ENCODE data around the gene NCOA4.
A peak's percentile ranks its signal among the peaks of the same experiment; 100 is the strongest.
"Not testable (repeated sequence)": the region's sequence is repeated elsewhere in the genome, so short reads cannot be mapped to it uniquely, and the experiment has no call there.

Gene NCOA4

DNA sequence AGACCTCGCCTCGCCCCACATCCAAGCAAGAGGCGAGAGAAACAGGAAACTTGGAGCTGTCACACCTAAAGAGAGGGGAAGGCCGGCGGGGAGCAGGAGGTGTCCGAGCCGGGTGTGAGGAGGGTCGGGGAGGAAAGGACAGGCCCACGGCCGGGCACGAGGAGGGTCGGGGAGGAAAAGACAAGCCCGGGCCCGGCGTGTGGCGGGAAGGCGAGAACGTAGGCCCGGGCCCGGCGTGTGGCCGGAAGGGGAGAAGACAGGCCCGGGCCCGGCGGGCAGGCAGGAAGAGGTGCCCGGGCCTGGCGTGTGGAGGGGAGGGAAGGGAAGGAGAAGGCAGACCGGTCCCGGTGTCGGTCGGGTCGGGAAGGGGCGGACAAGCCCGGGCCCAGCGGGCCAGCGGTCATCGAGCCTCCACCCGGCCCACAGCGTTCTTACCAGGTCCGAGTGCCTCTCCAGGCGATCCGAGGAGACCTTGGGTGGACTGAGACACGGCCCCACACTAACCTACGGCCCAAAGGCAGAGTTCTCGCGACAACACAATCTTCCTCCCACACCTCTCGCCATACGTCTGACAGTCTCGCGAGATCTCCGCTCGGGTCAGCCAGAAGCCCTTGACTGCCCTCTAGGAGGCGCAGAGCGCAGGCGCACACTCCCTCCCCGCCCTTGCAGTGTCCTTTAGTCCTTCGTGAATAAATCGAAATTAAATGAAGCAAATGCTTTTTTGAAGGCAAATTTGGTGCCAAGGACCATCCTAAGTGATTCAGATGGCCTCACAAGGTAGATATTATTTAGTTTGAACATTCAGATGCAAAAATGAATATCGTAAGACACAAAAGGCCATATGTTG, at the start of gene NCOA4:
Gene NCOA4 (minus strand): TSS at position 533 of the 847 bp plus-strand sequence. CDS start 13,943 bp downstream, outside the sequence.
- DNase-seq (ENCODE audit: low spot score): peak; percentile 98

GRCh38 chr10:46079831-46080585, 49.6 kb upstream of the NCOA4 start:
- DNase-seq (ENCODE audit: low spot score): no peak

DNA sequence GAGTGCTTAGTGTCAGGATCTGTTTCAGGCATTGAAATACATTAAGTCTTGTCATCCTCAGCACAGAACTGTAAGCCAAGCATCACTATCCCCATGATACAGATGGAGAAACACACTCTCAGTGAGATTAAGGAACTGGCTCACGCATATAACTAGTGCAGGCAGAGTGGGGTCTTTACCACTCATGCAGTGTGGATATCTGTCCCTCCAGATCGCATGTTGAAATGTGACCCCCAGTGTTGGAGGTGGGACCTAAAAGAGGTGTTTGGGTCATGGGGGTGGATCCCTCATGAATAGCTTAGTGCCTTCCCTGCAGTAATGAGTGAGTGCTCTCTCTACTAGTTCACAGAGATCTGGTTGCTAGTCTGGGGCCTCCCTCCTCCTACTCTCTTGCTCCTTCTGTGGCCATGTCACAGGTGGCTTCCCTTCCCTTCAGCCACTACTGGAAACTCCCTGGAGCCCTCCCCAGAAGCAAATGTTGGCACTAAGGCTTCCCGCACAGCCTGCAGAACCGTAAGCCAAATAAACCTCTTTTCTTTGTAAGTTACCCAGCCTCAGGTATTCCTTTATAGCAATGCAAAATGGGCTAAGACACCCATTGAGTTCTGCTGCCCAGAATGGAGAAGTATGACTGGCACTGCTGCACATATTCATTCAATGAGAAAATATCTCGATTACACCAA, 47.4 kb upstream of the NCOA4 start:
- no peak for DNase-seq (ENCODE audit: low spot score)

DNA sequence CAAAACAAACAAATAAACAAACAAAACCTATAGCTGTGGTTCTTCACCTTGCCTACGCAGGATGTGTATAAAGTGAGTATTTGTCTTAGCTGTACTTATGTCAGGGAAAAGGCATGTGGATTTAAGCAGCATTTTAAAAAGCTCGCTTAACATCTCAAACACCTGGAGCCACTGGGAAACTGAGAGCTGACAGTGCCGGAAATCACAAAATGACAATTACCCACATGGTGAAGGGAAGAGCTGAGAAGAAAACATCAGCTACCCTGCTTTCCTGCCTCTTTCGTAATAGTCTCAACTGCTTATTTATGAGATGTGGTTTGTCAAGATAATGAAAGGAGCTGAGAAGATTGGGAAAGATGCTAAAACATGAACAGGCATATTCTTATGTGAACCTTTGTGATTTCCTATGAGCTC, 46.7 kb upstream of the NCOA4 start:
- no peak for DNase-seq (ENCODE audit: low spot score)

GRCh38 chr10:46075869-46076268, 45.4 kb upstream of the NCOA4 start:
- no peak for DNase-seq (ENCODE audit: low spot score)

GRCh38 chr10:46074196-46074946, 43.9 kb upstream of the NCOA4 start:
- no peak for DNase-seq (ENCODE audit: low spot score)

DNA sequence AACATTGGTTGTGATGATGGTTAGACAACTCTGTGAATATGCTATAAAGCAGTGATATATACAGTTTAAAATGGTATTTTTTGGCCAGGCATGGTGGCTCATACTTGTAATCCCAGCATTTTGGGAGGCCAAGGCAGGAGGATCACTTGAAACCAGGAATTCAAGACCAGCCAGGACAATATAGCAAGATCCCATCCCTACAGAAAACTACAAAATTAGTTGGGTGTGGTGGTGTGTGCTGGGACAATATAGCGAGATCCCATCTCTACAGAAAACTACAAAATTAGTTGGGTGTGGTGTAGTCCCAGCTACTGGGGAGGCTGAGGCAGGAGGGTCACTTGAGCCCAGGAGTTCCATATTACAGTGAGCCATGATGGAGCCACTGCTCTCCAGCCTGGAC, 43.1 kb upstream of the NCOA4 start:
- DNase-seq (ENCODE audit: low spot score): no peak

DNA sequence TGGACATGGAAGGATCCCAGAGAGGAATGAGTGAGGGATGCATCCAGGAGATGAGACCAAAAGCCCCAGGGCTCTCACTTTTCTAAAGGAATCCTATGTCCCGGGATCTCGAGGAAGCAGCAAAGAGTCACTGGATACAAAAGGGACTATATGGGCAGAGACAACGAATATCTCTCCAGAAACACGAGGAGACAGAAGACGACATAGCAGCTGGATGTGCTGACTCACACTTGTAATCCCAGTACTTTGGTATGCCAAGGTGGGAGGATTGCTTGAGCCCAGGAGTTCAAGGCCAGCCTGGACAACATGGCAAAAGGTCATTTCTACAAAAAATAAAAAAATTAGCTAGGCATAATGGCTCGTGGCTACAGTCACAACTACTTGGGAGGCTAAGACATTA, 40.3 kb upstream of the NCOA4 start:
- no peak for DNase-seq (ENCODE audit: low spot score)

- DNase-seq (ENCODE audit: low spot score): no peak
Observed at GRCh38 chr10:46069771-46070463, 39.5 kb upstream of the NCOA4 start.

DNA sequence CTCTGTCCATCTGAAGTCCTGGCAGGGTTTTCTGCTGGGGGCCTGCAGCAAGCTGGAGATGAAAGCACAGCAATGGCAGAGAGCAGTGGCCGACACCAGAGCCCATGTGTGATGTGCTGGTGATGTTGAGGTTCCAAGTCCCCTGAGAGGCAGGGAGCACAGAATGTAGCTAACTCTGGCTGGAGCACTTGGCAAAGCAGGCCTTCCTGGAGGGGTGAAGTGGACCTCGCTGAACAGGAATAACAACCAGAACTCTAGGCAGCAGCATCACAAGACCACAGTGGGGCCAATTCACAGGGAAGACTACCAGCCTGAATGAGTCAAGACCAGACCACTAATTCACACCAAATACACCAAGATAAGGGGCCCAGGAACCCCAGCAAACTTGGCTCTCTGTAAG, 38.5 kb upstream of the NCOA4 start:
- no peak for DNase-seq (ENCODE audit: low spot score)

GRCh38 chr10:46068117-46068516, 37.7 kb upstream of the NCOA4 start:
- DNase-seq (ENCODE audit: low spot score): no peak

DNA sequence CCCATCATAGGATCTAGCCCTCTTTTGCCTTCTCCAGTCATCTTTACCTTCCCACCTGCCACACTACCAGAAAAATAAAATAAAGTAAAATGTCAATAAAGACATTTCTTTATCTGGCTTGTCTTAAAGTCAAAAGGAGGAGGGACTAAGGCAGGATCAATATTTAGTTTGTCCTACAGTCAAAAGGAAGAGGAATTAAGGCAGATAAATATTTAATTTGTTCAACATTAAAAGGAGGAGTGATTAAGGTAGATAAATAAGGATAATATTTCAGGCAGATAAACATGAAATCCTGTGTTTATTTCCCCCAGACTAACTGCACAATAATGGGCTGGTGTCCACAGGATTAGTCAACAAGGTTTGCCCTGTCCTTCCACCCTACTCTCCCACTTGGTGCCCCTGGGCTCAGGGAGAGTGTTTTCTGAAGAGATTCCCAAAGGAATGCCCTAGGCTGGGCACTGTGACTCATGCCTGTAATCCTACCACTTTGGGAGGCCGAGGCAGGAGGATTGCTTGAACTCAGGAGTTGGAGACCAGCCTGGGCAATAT, 33.9 kb upstream of the NCOA4 start:
- no peak for DNase-seq (ENCODE audit: low spot score)

DNA sequence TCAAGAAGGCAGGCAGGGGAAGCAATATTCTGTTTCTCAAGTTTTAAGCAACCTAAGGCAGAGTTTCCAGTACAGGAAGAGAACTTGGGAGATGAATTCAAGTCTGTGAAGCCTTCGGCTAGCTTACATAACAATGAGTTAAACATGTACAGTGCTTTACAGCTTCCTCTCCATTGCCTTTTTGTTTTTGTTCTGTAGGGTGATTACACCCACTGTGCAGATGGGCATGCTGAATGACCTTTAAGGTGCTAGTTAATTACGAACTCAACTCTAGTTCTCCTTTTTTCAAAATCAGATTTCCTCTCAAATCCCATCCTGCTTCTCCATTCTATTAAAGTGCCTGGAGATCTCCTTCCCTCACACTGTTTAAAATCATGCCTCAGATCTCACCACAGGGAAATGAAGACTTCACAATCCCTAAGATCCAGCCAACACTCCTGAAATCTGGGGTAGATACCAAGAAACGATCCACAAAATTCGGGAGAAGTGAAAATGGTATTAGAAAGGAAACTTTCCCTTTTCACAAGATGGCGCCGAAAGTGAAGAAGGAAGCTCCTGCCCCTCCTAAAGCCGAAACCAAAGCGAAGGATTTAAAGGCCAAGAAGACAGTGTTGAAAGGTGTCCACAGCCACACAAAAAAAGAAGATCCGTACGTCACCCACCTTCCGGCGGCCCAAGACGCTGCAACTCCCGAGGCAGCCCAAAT, 32.5 kb upstream of the NCOA4 start:
- no peak for DNase-seq (ENCODE audit: low spot score)

- no peak for DNase-seq (ENCODE audit: low spot score)
Observed at GRCh38 chr10:46060706-46061105, 30.3 kb upstream of the NCOA4 start.

GRCh38 chr10:46057927-46058326, 27.5 kb upstream of the NCOA4 start:
- DNase-seq (ENCODE audit: low spot score): not testable (repeated sequence)

- no peak for DNase-seq (ENCODE audit: low spot score)
Observed at GRCh38 chr10:46057038-46057437, 26.6 kb upstream of the NCOA4 start.

DNA sequence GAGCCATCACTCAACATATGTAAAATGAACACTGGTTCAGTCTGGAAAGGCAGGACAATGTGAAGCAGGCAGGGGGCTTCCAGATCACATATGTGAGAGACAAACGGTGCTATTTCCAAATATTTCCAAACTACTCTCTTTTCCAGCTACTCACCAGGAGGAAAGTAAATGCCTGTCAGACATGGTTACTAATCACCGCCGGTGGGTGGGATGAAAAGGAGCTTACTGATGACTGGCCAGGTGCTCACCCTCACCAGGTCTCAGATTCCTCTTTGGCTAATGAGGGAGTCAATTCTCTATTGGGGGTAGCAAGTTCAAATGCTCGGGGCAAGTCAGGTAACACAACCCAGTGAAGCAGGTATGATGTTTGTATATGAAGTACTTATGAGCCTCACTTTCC, 25.3 kb upstream of the NCOA4 start:
- DNase-seq (ENCODE audit: low spot score): no peak

DNA sequence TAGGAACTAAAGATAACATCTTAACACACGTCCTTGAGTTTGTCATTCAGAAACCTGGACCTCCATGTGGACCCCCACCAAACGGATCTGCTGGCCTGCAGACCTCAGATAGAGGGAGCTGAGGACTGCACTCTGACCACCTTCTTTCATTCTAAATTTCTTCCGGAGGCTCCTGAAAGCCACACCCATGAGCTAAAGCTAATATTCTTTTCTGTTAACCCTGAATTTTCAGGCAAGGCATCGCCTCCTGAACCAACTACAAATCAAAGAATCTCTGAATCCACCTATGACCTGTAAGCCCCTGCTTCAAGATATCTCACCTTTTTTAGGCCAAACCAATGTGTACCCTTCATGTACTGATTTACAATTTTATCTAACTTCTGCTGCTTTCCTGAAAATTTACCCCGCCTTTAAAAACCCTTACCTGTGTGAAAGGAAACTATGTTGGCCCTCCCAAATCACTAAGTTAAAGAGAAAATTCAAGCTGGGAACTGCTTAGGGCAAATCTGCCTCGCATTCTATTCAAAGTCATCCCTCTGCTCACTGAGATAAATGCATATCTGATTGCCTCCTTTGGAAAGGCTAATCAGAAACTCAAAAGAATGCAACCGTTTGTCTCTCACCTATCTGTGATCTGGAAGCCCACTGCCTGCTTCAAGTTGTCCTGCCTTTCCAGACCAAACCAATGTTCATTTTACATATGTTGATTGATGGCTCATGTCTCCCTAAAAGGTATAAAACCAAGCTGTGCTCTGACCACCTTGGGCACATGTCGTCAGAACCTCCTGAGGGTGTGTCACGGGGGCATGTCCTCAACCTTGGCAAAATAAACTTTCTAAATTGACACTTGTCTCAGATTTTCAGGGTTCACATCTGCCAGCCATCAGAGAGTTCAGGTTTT, 23.4 kb upstream of the NCOA4 start:
- DNase-seq (ENCODE audit: low spot score): no peak

DNA sequence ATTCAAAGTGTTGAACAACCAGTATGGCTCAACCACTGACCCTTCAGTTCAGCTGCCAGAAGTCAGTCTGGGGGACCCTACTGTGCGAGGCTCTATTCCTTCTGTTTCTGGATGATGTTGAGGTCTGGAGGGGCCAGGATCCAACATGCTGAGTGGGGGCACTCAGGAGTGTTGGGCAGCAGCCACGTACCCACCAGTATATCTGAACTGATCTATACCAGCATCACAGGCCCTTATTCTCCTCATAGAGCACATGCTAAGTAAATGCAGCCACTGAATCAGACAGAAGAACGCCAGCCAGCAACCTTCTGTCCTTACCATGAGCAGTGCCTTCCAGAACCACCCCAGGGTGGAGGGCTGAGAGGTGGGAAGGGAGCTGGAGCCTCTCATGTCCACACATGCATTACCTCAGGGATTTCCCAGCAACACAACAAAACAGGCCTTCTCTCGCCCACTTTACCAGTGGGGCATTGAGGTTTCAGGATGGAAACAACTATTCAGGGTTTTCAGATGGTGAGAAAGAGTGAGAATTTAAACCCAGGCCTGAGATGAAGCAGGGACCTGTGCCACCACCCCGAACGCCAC, 22.5 kb upstream of the NCOA4 start:
- no peak for DNase-seq (ENCODE audit: low spot score)
